Peyer's patch (tissue), 4 donors: ENCODE data around the gene DSCAML1.

Experiments used
- CTCF ChIP-seq, 6 experiments: fragments of 450-650 bp in 4 of 6; fragments of 200-600 bp in 2 of 6; sonication (generic) in 1 of 6; IDR thresholded peaks; one replicate each; pipeline ENCODE4 v1.5.1; 2017 to 2019; ENCODE audit warnings: antibody characterized with exemption in 6 of 6, mild to moderate bottlenecking in 3 of 6, moderate library complexity in 1 of 6
- POLR2A ChIP-seq, 2 donors: fragments of 450-650 bp; IDR thresholded peaks; one replicate each; pipeline ENCODE4 v1.5.1; 2017; ENCODE audit warnings: antibody characterized with exemption in 2 of 2, mild to moderate bottlenecking in 2 of 2, moderate library complexity in 2 of 2

GRCh38 chr11:117749541-117749910 is 47.5 kb downstream of the DSCAML1 start:
- no peak for TF ChIP-seq CTCF (IDR thresholded peaks at IDR 0.05)
- no peak for TF ChIP-seq POLR2A (IDR thresholded peaks at IDR 0.05)
